Lower lobe of right lung (tissue), 2 donors: ENCODE results near the gene PPP1R12A. TPM values are rescaled to one million over a fixed set of nuclear protein-coding genes. Genes with fewer than 3 reads are reported as not detected.

Source experiments
- ATAC-seq, 2 donors: fragments of 200-7000 bp; cut with Tn5 transposase; one replicate each; pipeline ENCODE4 v1.9.1; 2020 to 2022; ENCODE audit warnings: mild to moderate bottlenecking in 2 of 2, moderate library complexity in 2 of 2
- DNase-seq: peaks from one replicate; pipeline ENCODE4 v3.0.0-alpha.2; 2020
- H3K27ac ChIP-seq: fragments of 200-600 bp; one replicate; pipeline ENCODE4 v1.8.0; 2022
- H3K27me3 ChIP-seq: fragments of 200-600 bp; one replicate; pipeline ENCODE4 v1.8.0; 2022; ENCODE audit warnings: low read depth
- H3K36me3 ChIP-seq: fragments of 200-600 bp; one replicate; pipeline ENCODE4 v1.8.0; 2022; ENCODE audit warnings: mild to moderate bottlenecking
- H3K4me1 ChIP-seq: fragments of 200-600 bp; one replicate; pipeline ENCODE4 v1.8.0; 2022
- H3K4me3 ChIP-seq: fragments of 200-600 bp; one replicate; pipeline ENCODE4 v1.8.0; 2022; ENCODE audit warnings: mild to moderate bottlenecking
- H3K9me3 ChIP-seq: fragments of 200-600 bp; one replicate; pipeline ENCODE4 v1.8.0; 2022
- intact Hi-C: fragments of 100-400 bp; cut with DNase I; formaldehyde crosslinking; loops from one replicate; pipeline ENCODE4 v1.11.0; 2022
- total RNA-seq: library from RNA; stranded (reverse); fragmentation: NEBNext Ultra II Directional; extraction: Animal tissue kit (Norgen Biotek cat#: 25700); gene quantifications from one replicate; pipeline ENCODE4 v1.2.1, GENCODE V29; 2021
- TF ChIP-seq, protein P1 (sequence below): fragments of 200-600 bp; IDR thresholded peaks from one replicate; pipeline ENCODE4 v1.8.0; 2022; ENCODE audit warnings: antibody characterized with exemption, mild to moderate bottlenecking
- donor health status: DM: no; HTN: yes; CAD: no; lungs with severe emphysema.

The PPP1R12A gene
- total RNA-seq, 1 donor from 2014 or later, result 84.1 TPM

DNA sequence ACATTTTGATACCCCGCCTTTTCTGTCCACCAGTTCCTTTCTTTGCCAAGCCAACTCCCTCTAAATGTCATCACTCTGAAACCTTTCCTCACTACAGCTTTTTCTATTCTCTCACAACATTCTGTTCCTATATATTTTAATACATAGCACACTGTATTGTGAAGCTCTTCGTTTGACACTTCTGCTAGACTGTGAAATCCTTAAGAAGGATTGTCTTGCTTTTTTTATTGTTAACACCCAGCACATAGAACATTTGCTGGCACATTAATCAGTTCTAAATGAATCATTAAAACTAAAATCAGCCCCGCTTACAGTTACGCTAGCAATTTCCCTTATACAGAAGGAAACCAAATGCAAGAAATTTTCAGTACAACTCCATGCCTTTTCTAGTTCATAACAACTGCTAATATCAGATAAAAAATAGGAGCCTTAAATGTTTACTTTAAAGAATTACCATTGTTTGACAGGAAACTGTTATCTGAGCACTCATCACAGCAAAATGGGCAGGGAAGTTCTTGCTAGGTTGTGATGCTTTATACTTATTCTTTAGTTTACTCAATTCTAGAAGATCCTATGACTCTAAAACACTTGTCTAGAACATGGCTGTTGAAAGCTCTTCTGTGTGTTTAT lies 93.5 kb downstream of the PPP1R12A start:
- intact Hi-C loops, result no loop called here

DNA sequence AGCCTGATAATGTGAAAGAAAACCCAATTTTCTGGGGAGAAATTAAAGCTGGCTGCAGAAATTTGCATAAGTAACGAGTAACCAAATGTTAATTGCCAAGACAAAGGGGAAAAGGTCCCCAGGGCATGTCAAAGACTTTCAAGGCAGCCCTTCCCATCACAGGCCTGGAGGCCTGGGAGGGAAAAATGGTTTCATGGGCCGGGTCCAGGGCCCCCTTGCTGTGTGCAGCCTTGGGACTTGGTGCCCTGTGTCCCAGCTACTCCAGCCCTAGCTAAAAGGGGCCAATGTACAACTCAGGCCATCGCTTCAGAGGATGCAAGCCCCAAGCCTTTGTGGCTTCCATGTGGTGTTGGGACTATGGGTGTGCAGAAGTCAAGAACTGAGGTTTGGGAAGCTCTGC lies 96.5 kb downstream of the PPP1R12A start:
- Histone ChIP-seq H3K27me3 (no peaks in the 10 kb centered on the region), H3K9me3 (no peaks in the 10 kb centered on the region), H3K4me1 (peaks cover 18% of the 10 kb centered on the region), H3K4me3 (no peak overlapping the region), H3K27ac (no peak overlapping the region), H3K36me3 (no peaks in the 10 kb centered on the region)
- ATAC-seq (no peak), DNase-seq (no peak)
- intact Hi-C loops, result no loop called here
- TF ChIP-seq, protein P1, sequence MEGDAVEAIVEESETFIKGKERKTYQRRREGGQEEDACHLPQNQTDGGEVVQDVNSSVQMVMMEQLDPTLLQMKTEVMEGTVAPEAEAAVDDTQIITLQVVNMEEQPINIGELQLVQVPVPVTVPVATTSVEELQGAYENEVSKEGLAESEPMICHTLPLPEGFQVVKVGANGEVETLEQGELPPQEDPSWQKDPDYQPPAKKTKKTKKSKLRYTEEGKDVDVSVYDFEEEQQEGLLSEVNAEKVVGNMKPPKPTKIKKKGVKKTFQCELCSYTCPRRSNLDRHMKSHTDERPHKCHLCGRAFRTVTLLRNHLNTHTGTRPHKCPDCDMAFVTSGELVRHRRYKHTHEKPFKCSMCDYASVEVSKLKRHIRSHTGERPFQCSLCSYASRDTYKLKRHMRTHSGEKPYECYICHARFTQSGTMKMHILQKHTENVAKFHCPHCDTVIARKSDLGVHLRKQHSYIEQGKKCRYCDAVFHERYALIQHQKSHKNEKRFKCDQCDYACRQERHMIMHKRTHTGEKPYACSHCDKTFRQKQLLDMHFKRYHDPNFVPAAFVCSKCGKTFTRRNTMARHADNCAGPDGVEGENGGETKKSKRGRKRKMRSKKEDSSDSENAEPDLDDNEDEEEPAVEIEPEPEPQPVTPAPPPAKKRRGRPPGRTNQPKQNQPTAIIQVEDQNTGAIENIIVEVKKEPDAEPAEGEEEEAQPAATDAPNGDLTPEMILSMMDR, result no peak

More for the DNA sequence above, 93.5 kb downstream of the PPP1R12A start:
- TF ChIP-seq, protein P1, result no peak
- H3K27me3 ChIP-seq, result no peaks in the 10 kb centered on the region
- H3K4me3 ChIP-seq, result no peak overlapping the region
- H3K4me1 ChIP-seq, result peaks cover 20% of the 10 kb centered on the region
- H3K36me3 ChIP-seq, result peaks cover 18% of the 10 kb centered on the region
- ATAC-seq (peak in 1 of 2 donors; percentile 41), DNase-seq (no peak)
- H3K9me3 ChIP-seq, result no peaks in the 10 kb centered on the region
- H3K27ac ChIP-seq, result peak overlapping the region; percentile 12

DNA sequence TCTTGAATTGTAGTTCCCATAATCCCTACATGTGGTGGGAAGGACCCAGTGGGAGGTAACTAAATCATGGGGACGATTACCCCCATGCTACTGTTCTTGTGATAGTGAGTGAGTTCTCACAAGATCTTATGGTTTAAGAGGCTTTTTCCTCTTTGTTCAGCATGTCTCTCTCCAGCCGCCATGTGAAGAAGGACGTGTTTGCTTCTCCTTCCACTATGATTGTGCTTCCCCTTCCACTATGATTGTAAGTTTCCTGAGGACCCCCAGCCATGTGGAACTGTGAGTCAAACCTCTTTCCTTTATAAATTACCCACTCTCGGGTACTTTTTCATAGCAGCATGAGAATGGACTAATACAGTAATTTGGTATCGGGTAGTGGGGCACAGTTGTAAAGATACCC lies 97.3 kb downstream of the PPP1R12A start:
- H3K4me3 ChIP-seq, result no peak overlapping the region
- DNase-seq (no peak), ATAC-seq (no peak)
- TF ChIP-seq, protein P1, result no peak
- H3K9me3 ChIP-seq, result no peaks in the 10 kb centered on the region
- intact Hi-C loops, result no loop called here
- no peaks in the 10 kb centered on the region for H3K27me3 ChIP-seq
- no peaks in the 10 kb centered on the region for H3K36me3 ChIP-seq
- no peak overlapping the region for H3K27ac ChIP-seq
- peaks cover 18% of the 10 kb centered on the region for H3K4me1 ChIP-seq

DNA sequence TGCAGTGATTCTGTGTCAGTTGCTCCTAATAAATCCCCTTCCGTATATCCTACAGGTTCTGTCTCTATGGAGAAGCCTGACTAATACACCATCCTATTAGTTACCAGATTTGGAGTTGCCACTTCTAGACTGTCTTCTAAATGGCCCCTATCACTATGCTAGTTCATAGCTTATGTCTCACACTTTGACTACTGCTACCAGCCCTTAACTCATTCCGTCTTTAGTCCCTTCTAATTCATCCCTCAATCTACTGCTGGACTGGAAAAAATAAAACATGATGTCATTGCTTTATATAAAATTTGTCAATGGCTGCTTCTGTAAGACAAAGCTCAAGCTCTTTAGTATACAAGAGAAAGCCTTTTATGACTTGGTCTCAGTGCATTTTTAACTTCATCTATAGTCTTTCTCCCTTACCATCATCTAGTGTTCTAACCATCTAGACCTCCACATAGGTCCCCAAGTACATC lies 99.5 kb downstream of the PPP1R12A start:
- ATAC-seq (no peak), DNase-seq (no peak)
- no peaks in the 10 kb centered on the region for H3K9me3 ChIP-seq
- no peak overlapping the region for H3K27ac ChIP-seq
- intact Hi-C loops, result no loop called here
- no peak overlapping the region for H3K4me3 ChIP-seq
- H3K36me3 ChIP-seq, result peaks cover 19% of the 10 kb centered on the region
- TF ChIP-seq, protein P1, result no peak
- H3K27me3 ChIP-seq, result no peaks in the 10 kb centered on the region
- peaks cover 8% of the 10 kb centered on the region for H3K4me1 ChIP-seq

DNA sequence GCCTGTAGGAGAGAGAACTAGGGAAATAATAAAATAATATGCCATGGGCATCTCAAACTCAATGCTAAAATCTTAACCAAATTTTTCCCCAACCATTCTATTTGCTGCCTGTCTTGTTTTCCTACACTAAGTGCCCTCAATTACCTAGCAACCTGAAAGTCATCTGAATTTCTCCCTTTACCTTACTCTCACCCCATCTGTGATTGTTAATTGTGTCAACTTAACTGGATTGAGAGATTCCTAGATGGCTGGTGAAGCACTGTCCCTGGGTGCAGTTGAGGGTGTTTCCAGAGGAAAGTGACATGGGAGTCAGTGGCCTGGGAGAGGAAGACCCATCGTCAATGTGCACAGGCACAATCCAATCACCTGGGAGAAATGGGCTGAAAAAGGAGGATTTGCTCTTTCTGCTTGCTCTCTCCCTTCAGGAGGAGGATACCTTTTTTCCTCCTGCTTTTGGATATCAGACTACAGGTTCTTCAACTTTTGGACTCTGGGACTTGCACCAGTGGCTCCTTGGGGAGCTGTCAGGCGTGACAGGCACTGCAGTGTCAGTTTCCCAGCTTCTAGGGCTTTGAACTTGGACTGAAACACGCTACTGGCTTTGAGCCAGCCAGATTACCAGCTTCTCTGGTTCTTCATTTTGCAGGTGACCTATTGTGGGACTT lies 100.1 kb downstream of the PPP1R12A start:
- Histone ChIP-seq H3K27me3 (no peaks in the 10 kb centered on the region), H3K4me1 (peaks cover 14% of the 10 kb centered on the region), H3K36me3 (peaks cover 19% of the 10 kb centered on the region), H3K9me3 (no peaks in the 10 kb centered on the region), H3K27ac (no peak overlapping the region), H3K4me3 (no peak overlapping the region)
- intact Hi-C loops, result no loop called here
- no peak for ATAC-seq
- TF ChIP-seq, protein P1, result no peak
- DNase-seq, result no peak
